Prostate gland (tissue), 2 donors: ENCODE measurements around the gene FOXO1. TPM values are rescaled to one million over a fixed set of nuclear protein-coding genes. Genes with fewer than 3 reads are reported as not detected.

Source experiments
- DNase-seq: peaks from one replicate; pipeline ENCODE4 v3.0.0-alpha.2; 2019; ENCODE audit warnings: low spot score
- H3K27ac ChIP-seq, 2 donors: fragments of 200-600 bp; sonication (generic); 2 replicates each; pipeline ENCODE4 v1.5.1; 2017 to 2019
- H3K27me3 ChIP-seq: fragments of 200-600 bp; sonication (generic); replicated peaks from 2 replicates; pipeline ENCODE4 v1.5.1; 2019; ENCODE audit not compliant: insufficient read depth
- H3K36me3 ChIP-seq, 2 donors: fragments of 200-600 bp; sonication (generic); 1 replicate in 1 of 2; 2 replicates in 1 of 2; pipeline versions ENCODE4 v1.5.1 to v1.8.1; 2017 to 2019
- H3K4me1 ChIP-seq: fragments of 200-600 bp; sonication (generic); replicated peaks from 2 replicates; pipeline ENCODE4 v1.5.1; 2019
- H3K4me3 ChIP-seq, 2 donors: fragments of 200-600 bp; sonication (generic); 2 replicates each; pipeline ENCODE4 v1.5.1; 2017 to 2019
- H3K9me3 ChIP-seq: fragments of 200-600 bp; sonication (generic); 2 replicates; pipeline ENCODE4 v1.5.1; 2017
- POLR2A ChIP-seq: fragments of 450-650 bp; IDR thresholded peaks from one replicate; pipeline ENCODE4 v1.6.1; 2016; ENCODE audit warnings: antibody characterized with exemption, mild to moderate bottlenecking
- POLR2AphosphoS5 ChIP-seq: sonication (generic); formaldehyde crosslinking; IDR thresholded peaks from one replicate; pipeline ENCODE4 v1.6.1; 2017; ENCODE audit warnings: antibody characterized with exemption
- WGBS: methylation state at CpG from one replicate; pipeline ENCODE4 v1.1.5; 2018; 5-methylcytosine and 5-hydroxymethylcytosine counted together
- intact Hi-C: fragments of 100-400 bp; cut with DNase I; formaldehyde crosslinking; loops from one replicate; pipeline ENCODE4 v1.14.2; 2022
- total RNA-seq, 2 donors: library from RNA; depleted of rRNA; stranded (reverse); fragments of >200 nt; gene quantifications; one replicate each; pipeline ENCODE4 v1.1.0, GENCODE V29; 2016
- TF ChIP-seq, protein P1 (sequence below), 4 experiments: fragments of 200-600 bp in 2 of 4; fragments of 450-650 bp in 2 of 4; sonication (generic) in 2 of 4; IDR thresholded peaks; 1 replicate in 3 of 4; 2 replicates in 1 of 4; pipeline ENCODE4 v1.5.1; 2016 to 2019; ENCODE audit warnings: antibody characterized with exemption in 4 of 4, mild to moderate bottlenecking in 2 of 4, moderate library complexity in 2 of 4

The FOXO1 gene
- total RNA-seq, 2 donors from 2014 or later, result 23.5 to 46.1 TPM

DNA sequence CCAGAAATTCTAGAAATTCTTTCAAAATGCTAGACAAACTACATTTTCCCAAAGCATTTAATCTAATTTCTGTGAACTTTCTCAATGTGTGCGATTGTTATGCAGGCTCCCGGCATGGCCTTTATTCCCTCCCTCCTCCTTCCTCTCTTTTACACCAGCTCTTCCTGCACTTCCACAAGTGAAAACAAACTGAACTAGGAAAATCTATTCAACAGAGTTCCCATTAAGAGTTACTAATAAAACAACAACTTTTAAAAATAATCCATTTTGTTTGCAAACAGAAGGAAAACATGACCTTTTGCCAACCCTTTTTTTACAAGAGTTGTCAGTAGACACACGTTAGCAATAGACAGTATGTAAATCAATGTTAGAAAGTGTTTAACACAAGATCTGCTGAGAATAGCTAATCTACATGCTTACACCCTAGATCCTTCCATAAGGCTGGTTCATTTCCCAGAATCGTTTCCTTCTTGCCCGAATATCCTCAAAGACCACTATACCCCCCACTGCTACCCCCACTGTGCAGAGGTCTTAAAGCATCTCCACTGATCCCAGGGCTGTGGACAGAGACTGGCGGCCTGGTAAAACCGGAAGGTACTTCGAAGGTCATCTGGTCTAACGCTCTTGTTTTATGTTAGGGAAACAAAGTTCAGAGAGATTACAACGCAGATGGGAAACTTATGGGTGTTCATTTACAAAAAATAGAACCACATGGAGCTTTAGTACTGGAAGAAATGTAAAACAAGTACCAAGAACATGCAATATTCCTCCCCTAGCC is 98.0 kb downstream of the FOXO1 start:
- intact Hi-C loops, result no loop called here
- TF ChIP-seq POLR2A, result no peak
- TF ChIP-seq, protein P1, sequence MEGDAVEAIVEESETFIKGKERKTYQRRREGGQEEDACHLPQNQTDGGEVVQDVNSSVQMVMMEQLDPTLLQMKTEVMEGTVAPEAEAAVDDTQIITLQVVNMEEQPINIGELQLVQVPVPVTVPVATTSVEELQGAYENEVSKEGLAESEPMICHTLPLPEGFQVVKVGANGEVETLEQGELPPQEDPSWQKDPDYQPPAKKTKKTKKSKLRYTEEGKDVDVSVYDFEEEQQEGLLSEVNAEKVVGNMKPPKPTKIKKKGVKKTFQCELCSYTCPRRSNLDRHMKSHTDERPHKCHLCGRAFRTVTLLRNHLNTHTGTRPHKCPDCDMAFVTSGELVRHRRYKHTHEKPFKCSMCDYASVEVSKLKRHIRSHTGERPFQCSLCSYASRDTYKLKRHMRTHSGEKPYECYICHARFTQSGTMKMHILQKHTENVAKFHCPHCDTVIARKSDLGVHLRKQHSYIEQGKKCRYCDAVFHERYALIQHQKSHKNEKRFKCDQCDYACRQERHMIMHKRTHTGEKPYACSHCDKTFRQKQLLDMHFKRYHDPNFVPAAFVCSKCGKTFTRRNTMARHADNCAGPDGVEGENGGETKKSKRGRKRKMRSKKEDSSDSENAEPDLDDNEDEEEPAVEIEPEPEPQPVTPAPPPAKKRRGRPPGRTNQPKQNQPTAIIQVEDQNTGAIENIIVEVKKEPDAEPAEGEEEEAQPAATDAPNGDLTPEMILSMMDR (IDR thresholded peaks at IDR 0.05), result no peak
- no peak overlapping the region for H3K27ac ChIP-seq
- no peaks in the 10 kb centered on the region for H3K36me3 ChIP-seq
- H3K27me3 ChIP-seq, result no peaks in the 10 kb centered on the region
- no peak overlapping the region for H3K4me3 ChIP-seq
- no peaks in the 10 kb centered on the region for H3K4me1 ChIP-seq
- 68% methylated on average over 10 of the region's 10 CpGs for WGBS
- no peak for DNase-seq
- H3K9me3 ChIP-seq, result no peaks in the 10 kb centered on the region

- no peaks in the 10 kb centered on the region for H3K36me3 ChIP-seq
- intact Hi-C loops, result no loop called here
- no peak overlapping the region for H3K27ac ChIP-seq
- H3K4me3 ChIP-seq, result no peak overlapping the region
- no peaks in the 10 kb centered on the region for H3K9me3 ChIP-seq
- DNase-seq, result no peak
- TF ChIP-seq POLR2A, result no peak
- TF ChIP-seq, protein P1 (IDR thresholded peaks at IDR 0.05), result no peak
- TF ChIP-seq POLR2AphosphoS5, result no peak
- 63% methylated on average over 2 of the region's 2 CpGs for WGBS
- H3K4me1 ChIP-seq, result no peaks in the 10 kb centered on the region
- no peaks in the 10 kb centered on the region for H3K27me3 ChIP-seq
Measured at GRCh38 chr13:40566811-40567210, 99.6 kb downstream of the FOXO1 start.

GRCh38 chr13:40565282-40566148 is 100.9 kb downstream of the FOXO1 start:
- intact Hi-C loops, result no loop called here
- Histone ChIP-seq H3K4me1 (no peaks in the 10 kb centered on the region), H3K9me3 (no peaks in the 10 kb centered on the region), H3K27me3 (no peaks in the 10 kb centered on the region), H3K27ac (no peak overlapping the region), H3K36me3 (no peaks in the 10 kb centered on the region), H3K4me3 (no peak overlapping the region)
- TF ChIP-seq POLR2A (no peak), POLR2AphosphoS5 (no peak)
- TF ChIP-seq, protein P1 (IDR thresholded peaks at IDR 0.05), result no peak
- DNase-seq, result no peak
- WGBS, result 94% methylated on average over 5 of the region's 5 CpGs

GRCh38 chr13:40564342-40565001 is 102.0 kb downstream of the FOXO1 start:
- no peaks in the 10 kb centered on the region for H3K27me3 ChIP-seq
- no peak for DNase-seq
- no peaks in the 10 kb centered on the region for H3K4me1 ChIP-seq
- no peak overlapping the region for H3K4me3 ChIP-seq
- no peaks in the 10 kb centered on the region for H3K36me3 ChIP-seq
- TF ChIP-seq POLR2A (no peak), POLR2AphosphoS5 (no peak)
- TF ChIP-seq, protein P1 (IDR thresholded peaks at IDR 0.05), result no peak
- intact Hi-C loops, result no loop called here
- WGBS, result 37% methylated on average over 15 of the region's 15 CpGs
- no peaks in the 10 kb centered on the region for H3K9me3 ChIP-seq
- no peak overlapping the region for H3K27ac ChIP-seq
